Fibroblast of skin of right biceps (primary cell): ENCODE results near the gene CTDSPL.
A peak's percentile ranks its signal among the peaks of the same experiment; 100 is the strongest.

Experiments
- DNase-seq: peaks from one replicate; pipeline ENCODE4 v3.0.0-alpha.2; 2013

CTDSPL gene

DNA sequence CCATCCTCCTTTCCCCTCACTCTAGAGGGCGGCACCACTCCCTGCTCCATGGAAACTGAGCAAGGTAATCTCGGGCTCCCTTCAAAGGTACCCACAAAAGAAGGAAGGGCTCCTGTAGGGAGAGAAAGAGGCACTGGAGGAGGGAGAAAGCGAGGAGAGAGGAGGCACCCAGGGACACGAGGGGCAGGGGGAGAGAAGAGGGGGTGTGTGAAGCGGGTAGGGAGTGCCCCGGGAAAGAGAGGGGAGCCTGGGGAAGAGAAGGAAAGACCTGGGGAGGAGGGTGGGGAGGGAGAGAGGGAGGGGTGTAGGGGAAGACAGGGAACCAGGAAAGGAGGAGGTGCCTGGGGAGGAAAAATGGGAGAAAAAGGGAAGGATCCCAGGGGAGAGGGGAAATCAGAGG is 129.4 kb downstream of the CTDSPL start:
- no peak for DNase-seq

DNA sequence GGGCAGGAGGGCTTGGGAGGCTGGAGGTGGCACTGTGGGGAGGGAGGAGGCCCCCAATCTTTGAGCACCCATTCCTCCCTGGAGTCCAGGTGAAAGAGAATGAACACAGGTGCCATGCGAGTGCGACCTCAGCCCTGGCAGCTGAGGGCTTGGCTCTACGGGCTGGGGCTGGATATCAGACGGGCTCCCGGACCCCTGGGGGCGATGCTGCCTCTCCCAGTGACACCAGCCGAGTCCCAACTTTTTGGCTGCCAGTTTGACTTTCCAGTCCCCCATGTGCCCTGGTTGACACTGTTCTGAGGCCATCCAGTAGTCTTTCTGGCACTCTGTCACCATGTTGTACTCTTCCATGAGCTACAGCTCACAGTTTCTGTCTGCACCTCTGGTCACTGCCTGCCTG is 130.1 kb downstream of the CTDSPL start:
- DNase-seq, result no peak

DNA sequence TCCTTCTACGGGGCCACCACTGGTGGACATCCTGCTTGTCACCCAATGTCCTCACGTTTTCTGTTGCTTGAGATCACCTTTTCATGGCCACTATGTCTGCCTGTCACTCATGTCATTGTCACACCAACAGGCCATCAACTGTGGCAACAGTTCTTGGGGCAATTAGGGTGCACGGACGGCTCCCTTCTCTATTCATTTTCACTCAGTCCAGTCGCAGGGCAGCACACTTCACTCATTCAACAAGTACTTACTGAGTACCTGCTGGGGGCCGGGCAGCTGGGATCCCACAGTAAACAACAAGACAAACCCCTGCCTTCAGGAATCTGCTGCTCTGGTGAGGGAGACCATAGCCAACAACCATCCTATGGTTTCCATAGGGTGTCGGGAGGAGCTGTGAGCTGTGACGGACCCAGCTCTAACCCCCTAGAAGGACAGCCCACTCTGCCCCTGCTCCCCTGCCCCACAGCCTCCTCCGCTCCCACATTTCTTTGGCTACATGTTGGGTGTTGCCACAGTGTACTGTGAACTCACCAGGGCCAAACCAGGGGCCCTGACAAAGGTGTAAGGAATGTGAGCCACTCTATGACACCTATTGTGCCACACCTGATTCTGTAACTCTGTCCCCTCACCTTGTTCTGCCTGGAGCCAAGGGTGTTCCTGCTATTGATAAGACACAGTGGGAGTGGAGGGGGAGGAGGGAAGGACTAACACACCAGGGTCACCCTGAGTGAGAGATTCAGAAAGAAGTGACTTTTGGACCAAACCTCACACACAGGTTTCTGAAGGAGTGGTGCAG is 130.8 kb downstream of the CTDSPL start:
- no peak for DNase-seq

DNA sequence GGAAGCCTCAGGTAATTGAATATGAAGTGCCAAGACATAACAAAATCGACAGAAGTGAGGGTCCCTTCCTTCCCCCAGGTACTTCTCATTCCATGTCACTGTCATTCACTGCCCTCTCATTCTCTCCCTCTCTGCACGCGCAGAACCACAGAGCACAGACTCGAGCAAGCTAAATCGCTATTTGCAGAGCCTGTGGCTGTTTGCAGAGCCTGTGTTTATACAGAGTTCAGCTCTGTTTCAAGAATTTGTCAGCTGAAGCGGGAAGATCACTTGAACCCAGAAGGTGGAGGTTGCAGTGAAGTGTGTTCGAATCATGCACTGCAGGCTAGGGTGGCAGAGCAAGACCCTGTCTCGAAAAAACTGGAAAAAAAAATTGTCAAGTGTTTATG is 131.4 kb downstream of the CTDSPL start:
- DNase-seq, result no peak

DNA sequence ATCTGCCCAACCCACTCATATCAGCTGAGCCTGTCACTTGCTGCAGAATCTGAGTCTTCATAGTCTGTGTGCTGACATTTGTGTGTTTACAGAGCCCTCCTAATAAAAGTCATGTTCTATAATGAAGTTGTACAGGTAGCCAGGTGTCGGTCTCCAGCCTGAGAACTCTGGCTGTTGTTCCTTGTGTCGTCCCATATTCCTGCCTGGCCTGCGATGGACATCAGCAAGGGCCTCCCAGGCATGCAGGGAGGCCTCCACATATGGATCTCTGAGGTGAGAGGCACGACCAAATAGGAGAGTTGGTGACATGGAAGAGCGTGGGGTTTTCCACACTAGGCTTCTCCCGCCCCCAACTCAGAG is 131.8 kb downstream of the CTDSPL start:
- DNase-seq, result no peak

DNA sequence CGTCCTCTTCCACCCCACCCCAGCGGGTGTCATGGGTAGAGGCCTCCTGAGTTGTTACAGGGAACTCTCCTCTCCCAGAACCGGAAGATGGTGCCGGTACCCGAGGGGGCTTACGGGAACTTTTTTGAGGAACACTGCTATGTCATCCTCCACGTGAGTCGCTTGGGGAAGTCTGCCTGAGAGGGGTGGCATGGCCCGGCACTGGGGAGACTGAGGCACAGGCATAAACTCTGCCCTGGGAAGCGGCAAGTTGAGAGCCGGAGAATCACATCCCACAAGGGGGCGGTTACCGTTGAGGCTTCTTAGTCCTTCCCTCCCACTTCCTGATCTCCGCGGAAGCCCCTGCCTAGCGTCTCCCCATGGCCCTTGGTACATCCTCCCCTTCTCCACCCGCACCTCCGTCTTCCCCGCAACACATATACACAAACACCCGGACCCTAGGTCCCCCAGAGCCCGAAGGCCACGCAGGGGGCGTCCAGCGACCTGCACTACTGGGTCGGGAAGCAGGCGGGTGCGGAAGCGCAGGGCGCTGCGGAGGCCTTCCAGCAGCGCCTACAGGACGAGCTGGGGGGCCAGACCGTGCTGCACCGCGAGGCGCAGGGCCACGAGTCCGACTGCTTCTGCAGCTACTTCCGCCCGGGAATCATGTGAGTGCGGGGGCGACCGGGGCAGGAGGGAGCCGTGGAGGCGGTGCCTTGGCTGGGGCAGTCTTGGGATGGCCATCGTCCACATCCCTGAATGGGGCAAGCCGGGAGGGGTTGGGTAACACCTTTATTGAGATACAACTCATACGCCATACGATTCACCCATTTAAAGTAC is 132.3 kb downstream of the CTDSPL start:
- DNase-seq, result peak; percentile 77

DNA sequence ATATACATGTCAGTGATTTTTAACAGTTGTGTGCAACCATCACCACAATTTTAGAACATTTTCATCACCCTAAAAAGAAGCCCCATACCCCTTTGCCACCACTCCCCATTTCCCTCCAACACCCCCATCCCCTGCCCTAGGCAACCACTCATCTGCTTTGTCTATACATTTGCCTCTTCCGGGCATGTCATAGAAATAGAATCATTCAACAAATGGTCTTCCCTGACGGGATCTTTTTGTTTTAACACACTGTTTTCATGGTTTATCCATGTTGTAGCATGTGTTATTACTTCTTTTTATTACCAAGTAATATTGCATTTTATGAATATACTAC is 132.9 kb downstream of the CTDSPL start:
- no peak for DNase-seq

DNA sequence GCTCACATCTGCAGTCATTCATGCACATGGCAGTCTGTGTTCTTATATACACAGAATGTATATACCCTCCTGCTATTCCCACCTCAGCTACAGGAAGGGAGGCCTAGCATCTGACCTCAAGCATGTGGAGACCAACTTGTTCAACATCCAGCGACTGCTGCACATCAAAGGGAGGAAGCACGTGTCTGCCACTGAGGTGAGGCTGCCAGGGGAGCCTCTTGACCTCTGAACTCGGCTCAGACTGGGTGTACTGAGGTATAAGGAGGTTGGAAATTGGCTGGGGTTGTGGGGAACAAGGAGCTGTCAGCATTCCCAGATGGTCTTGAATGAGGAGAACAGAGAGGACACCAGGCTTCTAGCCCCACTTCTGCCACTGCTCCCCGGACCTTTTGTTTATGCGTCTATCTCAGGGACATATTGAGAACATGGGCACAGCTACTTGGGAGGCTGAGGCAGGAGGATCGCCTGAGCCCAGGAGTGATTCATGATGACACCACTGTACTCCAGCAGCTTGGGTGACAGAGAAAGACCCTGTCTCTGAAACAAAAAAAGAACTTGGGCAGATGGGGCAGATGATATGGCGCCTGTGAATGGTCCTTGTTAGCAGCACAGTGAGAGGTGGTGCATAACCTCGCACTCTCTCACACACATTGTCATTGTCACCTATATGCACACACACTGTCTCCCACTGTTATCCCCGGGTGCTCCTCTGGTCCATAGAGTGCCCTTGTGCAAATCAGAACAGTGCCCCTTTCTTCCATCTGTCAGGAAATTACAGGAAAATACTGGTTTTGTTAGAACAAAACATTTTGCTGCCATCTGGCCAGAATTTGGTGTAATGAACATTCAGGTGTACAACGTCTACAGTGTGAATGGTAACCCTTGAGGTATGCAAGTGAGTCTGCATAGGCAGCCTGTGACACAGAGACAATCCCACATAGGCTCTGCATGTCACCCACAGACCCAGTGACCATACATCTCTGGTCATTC is 134.3 kb downstream of the CTDSPL start:
- no peak for DNase-seq

DNA sequence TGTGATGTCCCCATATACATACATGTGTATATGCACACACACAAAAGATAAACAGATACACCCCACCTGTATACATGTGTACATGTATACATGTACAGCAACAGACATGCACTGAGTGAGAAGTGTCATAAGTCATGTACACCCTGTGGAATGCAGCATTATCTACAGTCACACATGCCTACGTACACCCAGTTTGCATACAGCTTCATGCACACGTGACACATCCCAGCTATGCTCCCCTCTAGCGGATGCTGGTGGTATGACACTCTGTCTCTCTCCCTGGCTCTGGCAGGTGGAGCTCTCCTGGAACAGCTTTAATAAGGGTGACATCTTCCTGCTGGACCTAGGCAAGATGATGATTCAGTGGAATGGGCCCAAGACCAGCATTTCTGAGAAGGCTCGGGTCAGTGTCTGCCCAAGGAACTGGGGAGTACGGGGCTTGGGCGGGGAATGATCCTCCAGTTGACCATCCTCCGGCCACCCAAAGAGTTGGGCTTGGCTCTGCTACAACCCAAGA is 135.2 kb downstream of the CTDSPL start:
- DNase-seq, result peak; percentile 79

DNA sequence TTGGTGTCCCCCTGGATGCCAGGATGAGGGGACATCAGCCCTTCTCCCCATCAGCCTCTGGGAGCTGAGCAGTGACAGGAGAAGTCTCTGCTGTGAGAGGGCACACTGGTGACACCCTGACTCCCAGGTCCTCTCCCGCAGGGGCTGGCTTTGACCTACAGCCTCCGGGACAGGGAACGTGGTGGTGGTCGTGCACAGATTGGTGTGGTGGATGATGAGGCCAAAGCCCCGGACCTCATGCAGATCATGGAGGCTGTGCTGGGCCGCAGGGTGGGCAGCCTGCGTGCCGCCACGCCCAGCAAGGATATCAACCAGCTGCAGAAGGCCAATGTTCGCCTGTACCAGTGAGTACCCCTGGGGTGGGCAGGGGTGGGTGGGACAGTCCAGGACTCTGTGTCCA is 135.7 kb downstream of the CTDSPL start:
- no peak for DNase-seq

DNA sequence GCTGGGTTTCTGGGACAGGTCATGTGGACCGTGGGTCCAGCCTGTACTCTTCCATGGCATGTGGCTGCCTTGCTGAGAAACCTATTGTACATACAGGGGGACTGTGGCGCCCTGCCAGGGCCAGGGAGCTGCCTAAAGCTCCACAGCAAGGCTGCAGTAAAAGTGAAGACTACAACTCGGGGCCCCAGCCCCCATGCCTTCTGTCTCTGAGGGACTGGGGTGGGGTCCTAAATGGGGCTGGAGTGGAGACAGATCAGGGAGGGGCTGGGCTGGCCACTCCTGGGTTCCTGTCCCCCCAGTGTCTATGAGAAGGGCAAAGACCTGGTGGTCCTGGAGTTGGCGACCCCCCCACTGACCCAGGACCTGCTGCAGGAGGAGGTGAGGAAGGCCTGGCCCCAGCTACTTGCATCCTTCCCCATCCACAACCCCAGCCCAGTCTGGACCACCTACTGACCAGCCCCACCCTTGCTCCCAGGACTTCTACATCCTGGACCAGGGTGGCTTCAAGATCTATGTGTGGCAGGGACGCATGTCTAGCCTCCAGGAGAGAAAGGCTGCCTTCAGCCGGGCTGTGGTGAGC is 136.2 kb downstream of the CTDSPL start:
- DNase-seq, result no peak

DNA sequence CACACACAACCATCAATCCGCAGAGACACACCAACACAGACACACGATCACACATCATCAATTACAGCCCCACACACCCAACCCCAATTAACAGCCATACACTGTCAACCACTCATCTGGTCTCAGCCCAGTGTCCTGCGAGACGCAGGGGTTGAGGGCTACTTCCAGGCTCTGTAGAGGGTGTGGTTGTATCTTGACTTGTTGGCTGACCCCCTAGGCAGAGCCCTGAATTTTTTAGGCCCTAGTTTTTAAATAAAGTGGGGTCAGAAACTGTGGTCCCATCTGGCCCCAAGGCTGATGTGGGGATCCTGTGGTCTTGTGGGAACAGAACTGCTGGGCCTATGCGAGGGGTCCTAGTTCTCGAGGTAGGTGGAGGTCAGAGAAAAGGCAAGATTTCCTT is 138.2 kb downstream of the CTDSPL start:
- DNase-seq, result no peak

DNA sequence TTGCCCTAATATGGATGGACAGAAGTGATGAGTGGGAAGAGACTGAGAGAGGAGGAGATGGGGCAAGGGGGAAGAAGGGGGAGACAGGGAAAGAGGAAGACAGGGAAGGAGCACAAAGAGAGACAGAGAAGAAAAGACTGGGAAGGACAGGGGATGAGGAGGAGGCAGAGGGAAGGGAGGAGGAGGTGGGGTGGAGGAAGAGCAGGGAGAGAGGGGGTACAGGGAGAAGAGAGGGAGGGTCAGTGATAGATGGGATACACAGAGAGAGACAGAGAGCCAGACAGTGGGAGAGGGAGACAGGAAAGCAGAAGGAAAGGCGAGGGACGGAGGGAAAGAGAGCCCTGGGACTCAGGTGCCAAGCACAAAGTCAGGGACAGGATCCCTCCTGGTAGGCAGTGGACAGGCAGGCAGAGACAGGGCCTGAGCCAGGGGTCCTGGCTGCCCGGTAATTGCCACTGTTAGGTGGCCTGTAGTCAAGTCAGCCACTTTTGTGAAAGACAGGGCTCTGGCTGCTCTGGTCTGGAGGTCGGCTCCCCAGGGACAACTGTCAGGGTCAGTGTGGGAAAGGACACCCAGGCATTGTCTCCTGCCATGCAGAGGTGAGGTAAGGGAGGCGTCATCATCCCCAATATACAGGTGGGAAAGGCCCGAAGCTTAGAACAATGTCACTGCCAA is 138.7 kb downstream of the CTDSPL start:
- DNase-seq, result no peak

DNA sequence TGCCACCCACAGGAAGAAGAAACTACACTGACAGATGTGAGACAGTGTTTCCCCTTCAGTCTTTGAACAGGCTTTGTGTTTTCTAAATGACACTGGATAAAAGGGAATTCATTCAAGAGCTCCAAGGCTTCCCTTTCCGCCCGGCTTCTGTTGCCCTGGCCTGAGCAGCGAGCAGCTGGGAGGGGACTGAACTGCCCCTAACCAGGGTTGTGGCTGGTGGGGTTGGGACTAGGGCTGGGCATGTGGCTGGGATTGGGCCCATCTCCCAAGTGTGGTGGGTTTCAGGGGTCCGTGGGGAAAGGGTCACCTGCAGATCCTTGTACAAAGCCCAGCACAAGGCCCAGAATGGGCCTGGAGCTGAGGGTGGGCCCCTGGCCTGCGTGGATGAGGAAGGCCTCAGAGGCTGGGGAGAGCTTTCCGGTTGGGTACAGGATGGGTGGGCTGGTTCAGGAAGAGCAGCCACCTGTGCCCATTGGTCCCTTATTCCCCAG is 139.3 kb downstream of the CTDSPL start:
- DNase-seq, result no peak

DNA sequence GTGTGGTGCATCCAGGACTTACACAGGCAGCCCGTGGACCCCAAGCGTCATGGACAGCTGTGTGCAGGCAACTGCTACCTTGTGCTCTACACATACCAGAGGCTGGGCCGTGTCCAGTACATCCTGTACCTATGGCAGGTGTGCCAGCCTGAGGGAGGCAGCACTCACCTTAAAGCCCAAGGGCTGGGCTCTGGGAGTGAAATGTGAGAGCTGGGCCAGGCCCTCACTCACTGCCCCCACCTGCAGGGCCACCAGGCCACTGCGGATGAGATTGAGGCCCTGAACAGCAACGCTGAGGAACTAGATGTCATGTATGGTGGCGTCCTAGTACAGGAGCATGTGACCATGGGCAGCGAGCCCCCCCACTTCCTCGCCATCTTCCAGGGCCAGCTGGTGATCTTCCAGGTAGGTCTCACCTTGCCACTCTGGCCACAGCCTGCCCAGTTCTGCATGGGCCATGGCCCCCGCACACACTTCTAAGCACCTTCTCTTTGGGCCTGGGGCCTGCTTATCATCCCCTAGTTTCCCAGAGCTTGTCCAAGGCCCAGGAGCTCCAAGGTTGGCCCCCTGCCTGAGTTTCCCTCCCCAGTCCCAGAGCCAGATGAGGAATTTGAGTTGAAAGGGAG is 139.9 kb downstream of the CTDSPL start:
- no peak for DNase-seq

DNA sequence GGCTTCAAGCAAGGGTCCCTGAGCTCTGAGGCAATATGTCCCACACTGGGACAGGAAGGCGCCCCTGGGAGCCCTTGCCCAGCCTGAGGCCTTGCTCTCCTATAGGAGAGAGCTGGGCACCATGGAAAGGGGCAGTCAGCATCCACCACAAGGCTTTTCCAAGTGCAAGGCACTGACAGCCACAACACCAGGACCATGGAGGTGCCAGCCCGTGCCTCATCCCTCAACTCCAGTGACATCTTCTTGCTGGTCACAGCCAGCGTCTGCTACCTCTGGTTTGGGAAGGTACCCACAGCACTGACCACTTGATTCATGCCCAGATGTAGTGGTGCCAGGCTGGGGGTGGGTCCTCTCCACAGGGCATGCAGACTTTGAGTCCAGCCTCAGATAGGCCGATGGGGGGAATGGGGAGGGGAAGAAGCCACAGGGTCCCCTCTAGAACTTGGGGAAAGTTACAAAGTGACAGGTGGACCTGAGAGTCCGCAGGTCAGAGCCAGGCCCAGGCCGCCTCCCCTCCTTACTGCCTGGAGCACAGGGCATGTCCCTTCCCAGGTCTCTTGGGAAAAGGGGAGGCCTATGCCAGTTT is 140.7 kb downstream of the CTDSPL start:
- DNase-seq, result no peak

DNA sequence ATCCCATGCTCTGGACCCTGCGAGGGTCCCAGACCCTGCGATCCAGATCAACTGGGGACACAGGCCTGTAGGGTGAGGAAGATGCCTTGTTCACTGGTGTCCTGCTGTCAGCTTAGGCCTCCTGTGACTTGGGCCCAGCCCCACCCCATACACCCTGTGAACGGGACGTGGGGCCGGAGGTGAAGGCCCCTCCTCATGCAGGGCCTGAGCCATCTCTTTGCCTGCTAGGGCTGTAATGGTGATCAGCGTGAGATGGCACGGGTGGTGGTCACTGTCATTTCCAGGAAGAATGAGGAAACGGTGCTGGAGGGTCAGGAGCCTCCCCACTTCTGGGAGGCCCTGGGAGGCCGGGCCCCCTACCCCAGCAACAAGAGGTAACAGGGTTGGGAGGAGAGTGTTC is 141.3 kb downstream of the CTDSPL start:
- DNase-seq, result no peak

DNA sequence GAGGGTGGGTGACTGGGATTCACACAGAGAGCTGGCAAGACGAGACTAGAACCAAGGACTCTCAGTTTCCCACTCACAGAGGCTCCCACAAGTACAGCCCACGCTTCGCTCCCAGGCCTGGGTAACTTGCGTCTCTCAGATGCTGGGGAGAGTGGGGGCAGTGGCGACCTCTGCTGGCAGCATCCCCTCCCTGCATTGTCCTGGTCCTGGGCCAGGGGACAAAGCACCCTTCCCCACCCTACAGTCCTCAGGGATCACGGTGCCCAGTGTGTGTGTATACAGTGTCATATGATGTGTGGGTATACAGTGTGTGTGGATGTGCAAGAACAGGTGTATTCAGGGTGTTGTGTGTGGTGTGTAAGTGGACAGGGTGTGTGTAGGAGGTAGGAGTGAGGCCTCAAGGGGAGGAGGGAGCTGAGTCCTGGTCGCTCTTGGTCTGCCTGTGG is 141.7 kb downstream of the CTDSPL start:
- DNase-seq, result peak; percentile 27

DNA sequence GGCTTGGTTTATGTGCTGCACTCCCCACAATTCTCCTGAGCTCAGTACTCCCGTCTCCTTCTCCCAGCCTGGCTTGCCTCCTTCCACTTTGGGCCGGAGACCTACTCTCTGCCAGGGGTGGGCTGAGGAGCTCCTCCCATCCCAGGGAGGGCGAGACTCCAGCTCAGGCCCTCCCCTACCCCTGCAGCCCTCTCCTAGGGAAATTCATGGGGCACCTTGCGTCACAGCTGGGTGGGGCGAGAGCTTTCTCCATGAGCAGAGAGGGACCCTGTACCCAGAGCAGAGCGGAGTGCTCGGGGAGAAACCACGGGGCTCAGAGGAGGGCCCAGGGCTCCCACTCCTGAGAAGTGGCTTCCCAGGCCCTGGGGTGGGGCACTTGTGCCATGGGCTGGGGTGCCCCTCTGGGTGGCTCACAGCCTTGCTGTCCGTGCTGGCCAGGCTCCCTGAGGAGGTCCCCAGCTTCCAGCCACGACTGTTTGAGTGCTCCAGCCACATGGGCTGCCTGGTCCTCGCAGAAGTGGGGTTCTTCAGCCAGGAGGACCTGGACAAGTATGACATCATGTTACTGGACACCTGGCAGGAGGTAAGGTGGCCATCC is 142.2 kb downstream of the CTDSPL start:
- no peak for DNase-seq

DNA sequence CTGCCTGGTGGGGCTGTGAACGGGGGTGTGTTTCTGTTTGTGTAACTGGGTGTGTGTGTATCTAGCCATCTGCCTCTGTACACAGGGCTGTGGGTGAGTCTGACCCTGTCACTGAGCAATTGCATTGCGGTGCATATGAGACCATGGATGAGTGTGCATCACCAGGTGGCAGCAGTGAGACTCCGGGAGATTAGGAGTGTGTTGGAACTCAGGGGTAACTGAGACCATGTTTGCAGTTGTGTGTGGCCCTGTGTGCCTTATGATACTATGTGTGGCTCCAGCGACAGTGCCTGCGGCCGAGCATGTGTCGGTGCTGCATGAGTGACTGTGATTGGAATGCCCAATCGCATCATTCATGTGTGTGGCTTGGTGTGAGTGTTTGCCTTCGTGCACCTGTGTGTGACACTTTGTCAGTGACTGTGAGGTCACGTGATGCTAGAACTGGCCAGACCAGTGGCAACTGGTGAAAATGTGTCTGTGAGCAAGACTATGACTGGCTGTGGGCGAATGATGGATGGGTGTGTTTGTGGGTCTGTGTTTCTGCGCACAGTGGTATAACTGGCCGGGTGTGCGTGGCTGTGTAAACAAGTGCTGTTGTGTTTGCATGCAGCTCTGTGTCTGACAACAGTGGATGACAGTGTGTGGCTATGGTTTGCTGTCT is 142.9 kb downstream of the CTDSPL start:
- DNase-seq, result peak; percentile 47
